Gastroesophageal sphincter (tissue), 4 donors: ENCODE data around the gene TBRG4. TPM values are rescaled to one million over a fixed set of nuclear protein-coding genes. Genes with fewer than 3 reads are reported as not detected.

Experiments
- ATAC-seq: fragments of 150-250 bp; one replicate; pipeline ENCODE4 v1.9.1; 2016; ENCODE audit warnings: mild to moderate bottlenecking, moderate library complexity
- H3K27ac ChIP-seq, 4 donors: fragments of 200-600 bp; sonication (generic) in 3 of 4; 1 replicate in 3 of 4; 2 replicates in 1 of 4; pipeline ENCODE4 v1.5.1; 2016 to 2019
- H3K27me3 ChIP-seq: fragments of 200-600 bp; sonication (generic); one replicate; pipeline ENCODE4 v1.5.1; 2019
- H3K36me3 ChIP-seq, 2 donors: fragments of 200-600 bp; sonication (generic); one replicate each; pipeline ENCODE4 v1.5.1; 2019; ENCODE audit warnings: control low read depth in 1 of 2
- H3K4me1 ChIP-seq, 3 donors: fragments of 200-600 bp; sonication (generic); 1 replicate in 2 of 3; 2 replicates in 1 of 3; pipeline ENCODE4 v1.5.1; 2016 to 2019; ENCODE audit warnings: control low read depth in 2 of 3
- H3K4me3 ChIP-seq, 2 donors: fragments of 200-600 bp; sonication (generic); one replicate each; pipeline ENCODE4 v1.5.1; 2019; ENCODE audit warnings: mild to moderate bottlenecking in 1 of 2, moderate library complexity in 1 of 2
- H3K9me3 ChIP-seq, 3 donors: fragments of 200-600 bp; sonication (generic); one replicate each; pipeline ENCODE4 v1.5.1; 2017 to 2019; ENCODE audit warnings: control low read depth in 2 of 3
- CTCF ChIP-seq, 4 experiments: fragments of 200-600 bp in 2 of 4; fragments of 450-650 bp in 2 of 4; sonication (generic) in 1 of 4; IDR thresholded peaks; one replicate each; pipeline ENCODE4 v1.5.1; 2017 to 2019; ENCODE audit warnings: antibody characterized with exemption in 4 of 4, mild to moderate bottlenecking in 2 of 4, moderate library complexity in 2 of 4
- EP300 ChIP-seq: sonication (generic); formaldehyde crosslinking; IDR thresholded peaks from one replicate; pipeline ENCODE4 v1.6.1; 2017; ENCODE audit warnings: antibody characterized with exemption, mild to moderate bottlenecking
- POLR2A ChIP-seq, 2 donors: fragments of 450-650 bp; IDR thresholded peaks; one replicate each; pipeline ENCODE4 v1.6.1; 2017; ENCODE audit warnings: antibody characterized with exemption in 2 of 2, mild to moderate bottlenecking in 2 of 2, moderate library complexity in 1 of 2
- POLR2AphosphoS5 ChIP-seq: sonication (generic); formaldehyde crosslinking; IDR thresholded peaks from one replicate; pipeline ENCODE4 v1.6.1; 2017; ENCODE audit warnings: antibody characterized with exemption
- WGBS, 2 donors: methylation state at CpG; one replicate each; pipeline ENCODE4 v1.1.5; 2018; ENCODE audit warnings: low coverage in 1 of 2; 5-methylcytosine and 5-hydroxymethylcytosine counted together
- total RNA-seq, 4 donors: library from RNA; depleted of rRNA; stranded (reverse); fragments of >200 nt; gene quantifications; one replicate each; pipeline ENCODE4 v1.1.0, GENCODE V29; 2016

Gene TBRG4
- total RNA-seq, 4 donors from 2014 or later = 38.7 to 66.6 (median 54.7) TPM

GRCh38 chr7:45146531-45147379 is 35.3 kb upstream of the TBRG4 start:
- H3K9me3 ChIP-seq = no peaks in the 10 kb centered on the region
- no peak overlapping the region for H3K27ac ChIP-seq
- no peaks in the 10 kb centered on the region for H3K36me3 ChIP-seq
- H3K4me1 ChIP-seq = no peaks in the 10 kb centered on the region
- no peak overlapping the region for H3K4me3 ChIP-seq
- no peak for TF ChIP-seq CTCF (IDR thresholded peaks at IDR 0.05)
- TF ChIP-seq POLR2AphosphoS5 = no peak
- no peak for TF ChIP-seq EP300
- TF ChIP-seq POLR2A (IDR thresholded peaks at IDR 0.05) = no peak
- ATAC-seq = no peak
- H3K27me3 ChIP-seq = peaks cover 60% of the 10 kb centered on the region
- WGBS, 2 donors = 93% methylated on average over 3 of the region's 19 CpGs; no CpG with 5 or more reads in 1 of the 2 donors

- H3K4me3 ChIP-seq = no peak overlapping the region
- H3K27me3 ChIP-seq = peaks cover 55% of the 10 kb centered on the region
- no peaks in the 10 kb centered on the region for H3K4me1 ChIP-seq
- no peaks in the 10 kb centered on the region for H3K36me3 ChIP-seq
- 91% methylated on average over 5 of the region's 7 CpGs; no CpG with 5 or more reads in 1 of the 2 donors for WGBS, 2 donors
- H3K9me3 ChIP-seq = no peaks in the 10 kb centered on the region
- no peak for ATAC-seq
- no peak overlapping the region for H3K27ac ChIP-seq
- no peak for TF ChIP-seq POLR2A (IDR thresholded peaks at IDR 0.05)
- TF ChIP-seq POLR2AphosphoS5 = no peak
- TF ChIP-seq CTCF (IDR thresholded peaks at IDR 0.05) = no peak
- no peak for TF ChIP-seq EP300
Measured at GRCh38 chr7:45145881-45146280, 34.4 kb upstream of the TBRG4 start.

GRCh38 chr7:45143616-45144015 is 32.1 kb upstream of the TBRG4 start:
- Histone ChIP-seq H3K9me3 (no peaks in the 10 kb centered on the region), H3K4me3 (no peak overlapping the region), H3K27me3 (peaks cover 44% of the 10 kb centered on the region), H3K27ac (no peak overlapping the region), H3K36me3 (no peaks in the 10 kb centered on the region), H3K4me1 (no peaks in the 10 kb centered on the region)
- WGBS, 2 donors = 81 to 97% methylated on average over 4 of the region's 4 CpGs
- no peak for ATAC-seq
- no peak for TF ChIP-seq POLR2AphosphoS5
- no peak for TF ChIP-seq POLR2A (IDR thresholded peaks at IDR 0.05)
- no peak for TF ChIP-seq CTCF (IDR thresholded peaks at IDR 0.05)
- TF ChIP-seq EP300 = no peak

- Histone ChIP-seq H3K36me3 (no peaks in the 10 kb centered on the region), H3K4me1 (no peaks in the 10 kb centered on the region), H3K9me3 (no peaks in the 10 kb centered on the region), H3K27ac (no peak overlapping the region), H3K4me3 (no peak overlapping the region), H3K27me3 (peaks cover 24% of the 10 kb centered on the region)
- TF ChIP-seq EP300 = no peak
- no peak for TF ChIP-seq POLR2A (IDR thresholded peaks at IDR 0.05)
- no peak for TF ChIP-seq CTCF (IDR thresholded peaks at IDR 0.05)
- TF ChIP-seq POLR2AphosphoS5 = no peak
- no peak for ATAC-seq
- 59 to 88% methylated on average over 3 to 4 of the region's 4 CpGs for WGBS, 2 donors
Measured at GRCh38 chr7:45140827-45141226, 29.3 kb upstream of the TBRG4 start.
